Hematopoietic multipotent progenitor cell treated with erythropoietin and hydrocortisone succinate and interleukin-3 and kit ligand, for 17 days (in vitro differentiated cells): ENCODE results near the gene TEKTIP1.
A peak's percentile ranks its signal among the peaks of the same experiment; 100 is the strongest.
"Not testable (repeated sequence)": the region's sequence is repeated elsewhere in the genome, so short reads cannot be mapped to it uniquely, and the experiment has no call there.

ENCODE experiments used
- DNase-seq: peaks from one replicate; pipeline ENCODE4 v3.0.0-alpha.2; 2015; ENCODE audit warnings: low spot score

The TEKTIP1 gene

DNA sequence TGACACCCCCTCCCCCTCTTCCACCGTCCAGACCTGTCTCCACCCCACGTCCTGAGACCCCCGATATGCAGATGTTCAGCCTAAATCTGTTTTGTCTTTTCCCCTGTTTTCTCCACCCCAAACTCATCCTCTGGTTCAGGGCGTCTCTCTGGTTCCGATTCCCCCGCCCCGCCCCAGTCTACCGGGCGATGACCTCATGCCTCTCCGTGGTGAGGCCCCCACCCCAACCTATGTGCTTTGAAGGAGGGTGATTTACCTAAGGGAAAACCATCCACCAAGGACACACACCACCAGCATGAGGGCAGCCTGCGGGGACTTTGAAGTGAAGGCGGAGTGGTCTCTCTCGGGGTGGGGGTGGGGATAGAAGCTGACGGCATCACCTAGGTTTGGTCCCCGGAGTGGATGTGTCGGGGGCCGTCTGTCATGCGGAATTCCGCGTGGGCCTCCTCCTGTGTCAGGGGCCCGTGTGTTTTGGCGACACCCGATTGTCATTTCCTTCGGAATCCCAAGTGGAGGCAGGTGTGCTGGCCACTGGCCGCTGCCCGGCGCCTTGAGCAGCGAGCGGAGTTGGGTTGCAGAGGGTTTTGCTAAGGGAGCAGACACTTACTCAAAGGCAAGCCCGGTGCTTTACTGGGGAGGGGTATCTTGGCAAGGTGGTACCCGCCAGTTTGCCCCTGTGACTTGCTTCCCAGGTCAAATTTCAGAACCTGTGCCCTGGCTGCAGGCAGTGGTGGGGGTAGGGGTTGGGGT lies 31.4 kb upstream of the TEKTIP1 start:
- DNase-seq, result peak; percentile 47

GRCh38 chr19:3508121-3508661 lies 30.8 kb upstream of the TEKTIP1 start:
- DNase-seq, result not testable (repeated sequence)

GRCh38 chr19:3508771-3509535 lies 30.0 kb upstream of the TEKTIP1 start:
- DNase-seq, result no peak

GRCh38 chr19:3509566-3509989 lies 29.4 kb upstream of the TEKTIP1 start:
- no peak for DNase-seq

DNA sequence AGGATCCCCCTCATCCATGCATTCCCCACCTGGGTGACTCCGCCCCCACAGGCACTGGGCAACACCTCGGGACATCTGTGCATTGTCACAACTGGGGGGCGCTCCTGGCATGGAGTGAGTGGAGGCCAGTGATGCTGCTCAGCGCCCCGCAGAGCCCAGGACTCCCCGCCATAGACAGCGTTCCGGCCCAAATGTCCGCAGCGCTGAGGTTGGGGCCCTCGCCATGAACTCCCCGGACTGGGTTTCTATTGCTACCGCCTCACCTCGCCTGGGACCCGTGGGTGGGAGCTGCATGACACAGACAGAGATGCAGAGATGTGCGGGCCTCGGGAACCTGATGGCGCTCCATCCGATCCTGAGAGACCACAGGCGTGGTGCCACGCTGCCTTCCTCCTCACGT lies 28.2 kb upstream of the TEKTIP1 start:
- DNase-seq, result no peak

DNA sequence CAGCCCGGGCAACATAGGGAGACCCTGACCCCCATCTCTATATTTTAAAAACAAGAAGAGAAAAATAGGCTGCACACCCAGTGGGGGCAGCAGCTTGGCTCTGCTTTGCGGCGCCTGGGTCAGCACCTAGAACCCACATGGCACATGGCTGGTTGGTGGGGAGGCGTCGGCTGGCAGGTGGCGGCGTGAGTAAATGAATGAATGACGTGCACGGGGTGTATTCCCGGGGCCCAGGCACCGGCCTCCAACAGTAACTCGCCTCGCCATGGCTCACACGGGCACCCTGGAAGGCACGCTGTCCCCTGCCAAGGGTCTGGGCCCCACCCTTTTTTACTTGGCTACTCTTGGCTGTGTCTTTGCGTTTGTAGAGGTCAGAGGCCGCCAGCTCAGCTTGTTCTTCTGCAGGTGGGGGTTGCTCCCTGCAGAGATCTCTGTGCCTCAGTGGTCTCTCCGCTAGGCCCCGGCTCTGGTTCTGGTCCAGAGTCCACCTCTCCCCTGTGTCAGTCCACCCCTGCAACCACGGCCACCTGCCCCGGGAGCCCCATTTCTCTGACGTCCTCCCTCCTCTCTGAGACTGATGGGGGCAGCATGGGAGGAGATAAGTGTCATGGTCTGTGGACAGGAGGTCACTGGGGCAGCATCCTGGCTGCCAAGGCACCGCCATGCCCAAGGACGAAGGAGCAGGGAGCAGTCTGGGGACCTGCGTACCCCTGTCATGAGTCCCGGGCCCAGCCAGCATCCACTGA lies 27.3 kb upstream of the TEKTIP1 start:
- DNase-seq, result no peak

- peak; percentile 29 for DNase-seq
Observed at GRCh38 chr19:3512562-3513228, 26.3 kb upstream of the TEKTIP1 start.

GRCh38 chr19:3513229-3514140 lies 25.5 kb upstream of the TEKTIP1 start:
- DNase-seq, result no peak

- DNase-seq, result no peak
Observed at GRCh38 chr19:3514930-3515329, 24.0 kb upstream of the TEKTIP1 start.

- no peak for DNase-seq
Observed at GRCh38 chr19:3515891-3516422, 23.0 kb upstream of the TEKTIP1 start.

DNA sequence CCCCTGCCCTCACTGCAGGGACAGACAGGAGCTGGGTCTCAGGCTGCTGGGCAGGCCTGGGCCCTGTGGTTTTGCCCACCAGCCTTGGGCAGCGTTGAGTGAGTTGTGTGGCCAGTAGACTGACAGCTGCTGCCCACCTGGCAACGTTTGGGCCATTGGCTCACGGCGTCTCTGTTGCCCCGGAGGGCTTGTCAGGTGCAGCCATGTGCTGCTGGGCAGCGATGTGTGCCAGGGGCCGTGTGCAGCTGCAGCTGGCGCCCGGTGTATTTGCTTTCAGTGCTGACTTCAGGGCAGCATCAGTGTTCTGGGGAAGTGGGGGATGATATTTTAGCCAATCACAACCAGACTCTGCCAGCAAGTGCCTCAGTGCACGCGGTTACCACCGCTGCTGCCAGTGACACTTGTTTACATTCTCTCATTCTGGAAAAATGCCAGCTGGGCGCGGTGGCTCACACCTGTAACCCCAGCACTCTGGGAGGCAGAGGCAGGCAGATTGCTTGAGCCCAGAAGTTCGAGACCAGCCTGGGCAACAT lies 22.2 kb upstream of the TEKTIP1 start:
- peak; percentile 81 for DNase-seq

GRCh38 chr19:3517638-3518037 lies 21.3 kb upstream of the TEKTIP1 start:
- DNase-seq, result no peak

- no peak for DNase-seq
Observed at GRCh38 chr19:3518255-3518654, 20.7 kb upstream of the TEKTIP1 start.

- no peak for DNase-seq
Observed at GRCh38 chr19:3518659-3519058, 20.3 kb upstream of the TEKTIP1 start.

GRCh38 chr19:3519126-3519525 lies 19.8 kb upstream of the TEKTIP1 start:
- DNase-seq, result no peak

DNA sequence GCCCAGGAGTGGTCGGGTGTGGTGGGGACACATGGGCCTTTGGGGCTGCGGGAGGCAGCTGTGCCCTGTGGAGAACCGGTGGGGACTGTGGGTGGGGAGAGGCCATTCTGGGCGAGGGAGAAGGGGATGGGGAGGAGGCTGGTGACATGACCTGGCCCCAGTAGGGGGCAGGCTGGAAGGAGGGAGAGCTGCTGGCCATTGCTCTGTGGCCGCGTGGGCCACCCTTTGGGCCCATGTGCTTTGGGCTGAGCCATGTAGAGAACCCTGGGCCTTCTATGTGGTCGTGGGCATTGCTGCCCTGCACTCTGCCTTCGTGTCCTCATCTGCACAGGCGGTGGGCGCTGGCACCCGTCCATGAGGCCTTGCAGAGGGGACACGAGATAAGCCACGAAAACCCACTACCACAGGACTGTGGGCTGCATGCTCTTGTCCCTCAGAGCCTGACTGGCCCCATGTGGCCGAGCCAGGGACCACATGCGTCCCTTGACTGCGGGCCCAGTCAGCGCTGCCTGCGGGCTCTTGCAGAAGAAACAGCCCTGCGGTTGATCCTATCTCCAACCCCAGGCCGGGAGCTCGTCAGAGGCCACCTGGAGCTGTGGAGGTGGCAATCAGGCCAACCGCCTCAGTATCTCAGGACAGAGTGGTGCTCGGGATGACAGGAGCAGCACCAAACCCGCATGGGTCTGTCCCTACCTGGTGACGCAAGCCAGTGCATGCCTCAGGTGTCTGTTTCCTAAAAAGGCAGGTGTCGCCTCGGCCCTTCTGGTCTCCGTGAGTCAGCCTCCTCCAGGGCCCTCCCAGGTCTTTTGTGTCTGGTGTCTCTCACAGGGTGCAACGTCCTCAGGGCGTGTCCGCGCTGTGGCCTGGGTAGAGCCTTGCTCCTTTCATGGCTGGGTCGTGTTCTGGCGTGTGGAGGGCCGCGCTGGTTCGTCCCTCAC lies 18.5 kb upstream of the TEKTIP1 start:
- DNase-seq, result peak; percentile 51

GRCh38 chr19:3521104-3521445 lies 17.9 kb upstream of the TEKTIP1 start:
- peak; percentile 75 for DNase-seq

DNA sequence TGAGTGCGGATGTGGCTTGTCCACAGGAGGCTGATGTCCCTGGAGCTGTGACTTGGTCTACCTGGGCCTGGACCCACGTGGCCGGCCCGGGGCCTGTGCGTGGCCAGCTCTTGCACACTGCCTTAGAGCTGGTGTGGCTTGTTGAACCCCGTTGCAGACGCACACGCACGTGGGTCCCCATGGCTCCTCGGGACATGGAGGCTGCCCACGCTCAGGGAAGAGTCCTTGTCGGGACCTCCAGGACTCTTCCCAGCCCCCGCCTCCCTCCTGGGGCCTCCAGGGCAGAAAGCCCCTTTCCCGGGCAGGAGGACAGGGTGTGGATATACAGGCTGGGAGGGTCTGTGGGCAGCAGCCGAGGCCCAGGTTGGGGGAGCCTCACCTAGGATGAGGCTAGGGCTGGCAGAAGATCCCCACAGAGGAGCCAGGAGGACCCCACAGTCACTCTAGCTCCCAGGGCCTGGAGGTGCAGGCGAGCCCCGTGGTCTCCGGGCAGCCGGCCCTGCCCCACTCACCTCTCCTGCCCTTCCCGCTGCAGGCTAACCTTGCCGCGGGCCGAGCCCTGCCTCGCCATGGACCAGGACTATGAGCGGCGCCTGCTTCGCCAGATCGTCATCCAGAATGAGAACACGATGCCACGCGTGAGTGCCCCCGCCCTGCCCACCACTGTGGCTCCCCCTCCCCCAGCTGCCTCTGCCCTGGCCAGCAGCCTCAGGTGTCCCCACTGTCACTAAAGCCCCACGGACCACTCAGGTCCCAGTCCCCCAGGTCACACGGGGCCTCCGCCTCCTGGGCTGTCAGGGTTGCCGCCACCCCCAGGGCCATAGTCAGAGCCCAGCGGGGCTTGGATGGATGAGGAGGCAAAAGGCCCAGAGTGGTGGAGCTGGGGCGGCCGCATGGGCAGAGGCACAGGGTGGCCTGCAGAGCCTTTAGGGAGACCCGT lies 16.3 kb upstream of the TEKTIP1 start:
- DNase-seq, result no peak
